GM23338 (cell line): ENCODE data around the gene INTS2. TPM values are rescaled to one million over a fixed set of nuclear protein-coding genes. Genes with fewer than 3 reads are reported as not detected.

ENCODE experiments used
- ATAC-seq: fragments of 200-7000 bp; cut with Tn5 transposase; 3 replicates; pipeline ENCODE4 v1.9.1; 2020
- DNase-seq: peaks from one replicate; pipeline ENCODE4 v3.0.0-alpha.2; 2015; ENCODE audit warnings: low spot score
- H2AFZ ChIP-seq: fragments of 200-600 bp; sonication (generic); 2 replicates; pipeline ENCODE4 v1.8.0; 2016; ENCODE audit warnings: antibody characterized with exemption, mild to moderate bottlenecking, moderate library complexity
- H3F3A ChIP-seq: fragments of 200-600 bp; sonication (generic); replicated peaks from 2 replicates; pipeline ENCODE4 v1.8.0; 2017; ENCODE audit warnings: antibody characterized with exemption, mixed run types, low read depth
- H3K27ac ChIP-seq: fragments of 200-600 bp; sonication (generic); 2 replicates; pipeline ENCODE4 v1.6.1; 2016; ENCODE audit warnings: low read depth
- H3K27me3 ChIP-seq: fragments of 200-600 bp; sonication (generic); 2 replicates; pipeline ENCODE4 v1.8.0; 2016; ENCODE audit warnings: mild to moderate bottlenecking, mixed run types, moderate library complexity; ENCODE audit not compliant: insufficient read depth
- H3K36me3 ChIP-seq: fragments of 200-600 bp; sonication (generic); 2 replicates; pipeline ENCODE4 v1.8.0; 2016; ENCODE audit warnings: mild to moderate bottlenecking; ENCODE audit not compliant: insufficient read depth
- H3K4me1 ChIP-seq: fragments of 200-600 bp; sonication (generic); 2 replicates; pipeline ENCODE4 v1.8.0; 2016; ENCODE audit warnings: mild to moderate bottlenecking, moderate library complexity; ENCODE audit not compliant: insufficient read depth
- H3K4me2 ChIP-seq: fragments of 200-600 bp; sonication (generic); 2 replicates; pipeline ENCODE4 v1.7.1; 2017; ENCODE audit warnings: mixed run types
- H3K4me3 ChIP-seq: fragments of 200-600 bp; sonication (generic); 2 replicates; pipeline ENCODE4 v1.6.1; 2016; ENCODE audit warnings: mixed run types
- H3K79me2 ChIP-seq: fragments of 200-600 bp; sonication (generic); replicated peaks from 2 replicates; pipeline ENCODE4 v1.8.0; 2017; ENCODE audit warnings: mild to moderate bottlenecking; ENCODE audit not compliant: insufficient read depth
- H3K9me2 ChIP-seq: fragments of 200-600 bp; sonication (generic); 2 replicates; pipeline ENCODE4 v1.8.0; 2017; ENCODE audit not compliant: insufficient read depth
- H4K20me1 ChIP-seq: fragments of 200-600 bp; sonication (generic); replicated peaks from 2 replicates; pipeline ENCODE4 v1.8.0; 2017; ENCODE audit warnings: mild to moderate bottlenecking; ENCODE audit not compliant: insufficient read depth
- H3K27ac Mint-ChIP-seq: 2 replicates; pipeline ENCODE4 v1.8.0; 2020; ENCODE audit warnings: inconsistent platforms, mild to moderate bottlenecking, moderate library complexity, mixed read lengths
- H3K27me3 Mint-ChIP-seq: 3 replicates; pipeline ENCODE4 v1.8.0; 2022; ENCODE audit warnings: low read depth, mild to moderate bottlenecking, moderate library complexity, mixed read lengths, inconsistent platforms; ENCODE audit not compliant: insufficient read depth, poor library complexity
- H3K36me3 Mint-ChIP-seq: 3 replicates; pipeline ENCODE4 v1.8.0; 2021; ENCODE audit warnings: low read depth, mild to moderate bottlenecking, inconsistent platforms, moderate library complexity, mixed read lengths
- H3K4me1 Mint-ChIP-seq: 3 replicates; pipeline ENCODE4 v1.8.0; 2020; ENCODE audit warnings: mild to moderate bottlenecking, inconsistent platforms, mixed read lengths
- H3K4me3 Mint-ChIP-seq: 3 replicates; pipeline ENCODE4 v1.8.0; 2021; ENCODE audit warnings: moderate library complexity, mild to moderate bottlenecking, inconsistent platforms, mixed read lengths
- H3K9me3 Mint-ChIP-seq: 3 replicates; pipeline ENCODE4 v1.8.0; 2020; ENCODE audit warnings: moderate library complexity, mild to moderate bottlenecking, inconsistent platforms, mixed read lengths
- ETS1 ChIP-seq: IDR thresholded peaks from 2 replicates; pipeline ENCODE4 v1.6.1; 2016; ENCODE audit warnings: antibody characterized with exemption
- EZH2 ChIP-seq: fragments of 200-600 bp; sonication (generic); IDR thresholded peaks from one replicate; pipeline ENCODE4 v1.8.0; 2017; ENCODE audit warnings: antibody characterized with exemption, mild to moderate bottlenecking, low read depth; ENCODE audit not compliant: unreplicated experiment
- NANOG ChIP-seq: IDR thresholded peaks from 2 replicates; pipeline ENCODE4 v1.6.1; 2016; ENCODE audit warnings: antibody characterized with exemption, borderline replicate concordance
- REST ChIP-seq: IDR thresholded peaks from one replicate; pipeline ENCODE4 v1.6.1; 2018; ENCODE audit warnings: antibody characterized with exemption; ENCODE audit not compliant: unreplicated experiment
- STAT1 ChIP-seq: IDR thresholded peaks from one replicate; pipeline ENCODE4 v1.6.1; 2016; ENCODE audit warnings: antibody characterized with exemption; ENCODE audit not compliant: unreplicated experiment
- ZNF114 ChIP-seq: fragments of 250-450 bp; sonication (Bioruptor Pico); IDR thresholded peaks from 2 replicates; pipeline ENCODE4 v1.5.0; 2020; ENCODE audit warnings: mild to moderate bottlenecking, moderate library complexity
- ZNF462 ChIP-seq: fragments of 250-450 bp; sonication (Bioruptor Pico); IDR thresholded peaks from 2 replicates; pipeline ENCODE4 v1.5.0; 2020; ENCODE audit warnings: mild to moderate bottlenecking, moderate library complexity
- polyA plus RNA-seq: library from polyadenylated mRNA; unstranded; fragments of >200 nt; fragmentation: Nextera tagmentation; extraction: Ambion mirVana; gene quantifications from 2 replicates; pipeline ENCODE4 v1.2.1, GENCODE V29; 2016
- total RNA-seq: library from RNA; depleted of rRNA; stranded (reverse); fragments of >200 nt; shearing (Covaris generic); gene quantifications from 2 replicates; pipeline ENCODE4 v1.2.3, GENCODE V29; 2014

The INTS2 gene
- total and polyA plus RNA-seq, 2 experiments from 2014 or later = 5.9 to 31.6 TPM

- no peaks in the 10 kb centered on the region for H3K9me3 Mint-ChIP-seq
- Histone ChIP-seq H3F3A (no peaks in the 10 kb centered on the region), H3K36me3 (peaks cover 9% of the 10 kb centered on the region; the same call in 1 of the 2 replicates), H4K20me1 (no peaks in the 10 kb centered on the region), H2AFZ (no peak overlapping the region), H3K9me2 (no peaks in the 10 kb centered on the region), H3K27ac (no peak overlapping the region), H3K4me2 (no peak overlapping the region), H3K4me3 (no peak overlapping the region), H3K79me2 (no peaks in the 10 kb centered on the region), H3K27me3 (no peaks in the 10 kb centered on the region), H3K4me1 (no peaks in the 10 kb centered on the region)
- peaks cover 8% of the 10 kb centered on the region; the same call in 2 of the 3 replicates for H3K36me3 Mint-ChIP-seq
- DNase-seq (no peak), ATAC-seq (no peak)
- no peak overlapping the region for H3K27ac Mint-ChIP-seq
- no peak overlapping the region for H3K4me3 Mint-ChIP-seq
- H3K27me3 Mint-ChIP-seq = no peaks in the 10 kb centered on the region
- peaks cover 4% of the 10 kb centered on the region; the same call in 2 of the 3 replicates for H3K4me1 Mint-ChIP-seq
- TF ChIP-seq STAT1 (no peak), ETS1 (no peak), ZNF114 (CRISPR knock-in tag) (no peak), EZH2 (no peak), ZNF462 (CRISPR knock-in tag) (no peak), REST (no peak), NANOG (no peak)
Measured at GRCh38 chr17:61869138-61869537, 58.6 kb downstream of the INTS2 start.
